PC-3 (cell line): ENCODE measurements around the gene RBM4B.

Experiments used
- CTCF ChIP-seq: fragments of 300-600 bp; sonication (generic); conservative IDR thresholded peaks from 2 replicates; pipeline ENCODE4 v1.5.1; 2017; ENCODE audit warnings: antibody characterized with exemption, low read depth, mild to moderate bottlenecking, low read length
- EZH2 ChIP-seq: fragments of 300-600 bp; sonication (generic); IDR thresholded peaks from one replicate; pipeline ENCODE4 v1.6.1; 2017; ENCODE audit warnings: antibody characterized with exemption, mild to moderate bottlenecking, low read length; ENCODE audit not compliant: unreplicated experiment

- TF ChIP-seq CTCF (no peak), EZH2 (no peak)
These were observed 13.8 kb upstream of the RBM4B start for GRCh38 chr11:66691311-66691980.
